Gastrocnemius medialis (tissue), 4 donors: Measurements from ENCODE around the gene FAM118A.

Source experiments
- CTCF ChIP-seq, 5 experiments: fragments of 450-650 bp in 3 of 5; fragments of 200-600 bp in 2 of 5; sonication (generic) in 2 of 5; IDR thresholded peaks in 4 of 5; conservative IDR thresholded peaks in 1 of 5; 1 replicate in 4 of 5; 2 replicates in 1 of 5; pipeline ENCODE4 v1.5.1; 2016 to 2019; ENCODE audit warnings: antibody characterized with exemption in 5 of 5, mild to moderate bottlenecking in 3 of 5, moderate library complexity in 3 of 5
- POLR2A ChIP-seq, 2 donors: fragments of 450-650 bp; IDR thresholded peaks; one replicate each; pipeline ENCODE4 v1.6.1; 2017; ENCODE audit warnings: antibody characterized with exemption in 2 of 2, mild to moderate bottlenecking in 2 of 2, moderate library complexity in 2 of 2

DNA sequence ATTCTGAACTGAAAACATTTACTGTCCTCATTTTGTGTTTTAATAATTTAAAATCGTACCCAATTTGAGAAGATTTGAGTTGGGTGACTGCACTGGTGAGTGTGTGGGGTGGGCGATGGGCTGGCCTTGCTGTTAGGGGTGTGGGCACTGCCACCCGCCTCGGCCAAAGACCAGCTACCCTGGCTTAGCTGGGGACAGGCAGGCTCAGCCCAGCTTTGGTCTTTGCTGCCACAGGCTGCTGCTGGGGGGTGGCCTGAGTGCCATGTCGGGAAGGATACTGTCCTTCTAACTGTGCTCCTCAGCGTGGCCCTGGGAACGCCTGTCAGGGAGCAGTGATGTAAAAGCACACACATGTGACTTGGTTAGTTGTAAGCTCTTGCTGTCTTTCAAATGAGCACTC lies 22.3 kb downstream of the FAM118A start:
- TF ChIP-seq POLR2A (IDR thresholded peaks at IDR 0.05) (peak in 1 of 2 donors; percentile 11), CTCF (IDR thresholded peaks at IDR 0.05 in 4 of 5, conservative IDR thresholded peaks at IDR 0.05 in 1 of 5) (no peak)
